Caco-2 (cell line): ENCODE data around the gene IMMP2L. TPM values are rescaled to one million over a fixed set of nuclear protein-coding genes. Genes with fewer than 3 reads are reported as not detected.
"Not testable (repeated sequence)": the region's sequence is repeated elsewhere in the genome, so short reads cannot be mapped to it uniquely, and the experiment has no call there.

Source experiments
- BruUV-seq: library from RNA; stranded (reverse); fragments of 400-500 nt; replicated peaks from 2 replicates; lab custom pipeline; 2021; lab: Mats Ljungman, UMichigan
- CTCF ChIA-PET: fragments of 300-600 bp; sonication (Branson Sonifier 250); formaldehyde crosslinking; loops from one replicate; lab custom pipeline; 2022; ENCODE audit warnings: antibody characterized with exemption; lab: Charles Lee
- POLR2A ChIA-PET: fragments of 300-600 bp; sonication (Branson Sonifier 250); formaldehyde crosslinking; loops from one replicate; lab custom pipeline; 2022; ENCODE audit warnings: antibody characterized with exemption; lab: Charles Lee
- DNase-seq, 2 experiments: peaks; one replicate each; pipeline versions ENCODE4 v3.0.0 to v3.0.0-alpha.2; 2020 to 2022
- H3K27me3 ChIP-seq: replicated peaks from 2 replicates; pipeline ENCODE4 v1.6.0; 2011; ENCODE audit warnings: low read length; ENCODE audit not compliant: control insufficient read depth, insufficient read depth
- H3K36me3 ChIP-seq: 2 replicates; pipeline ENCODE4 v1.5.1; 2011; ENCODE audit warnings: low read length; ENCODE audit not compliant: control insufficient read depth, insufficient read depth
- H3K4me1 ChIP-seq: fragments of 250-450 bp; sonication (Bioruptor Pico); 2 replicates; pipeline ENCODE4 v1.5.1; 2020; ENCODE audit warnings: mild to moderate bottlenecking
- H3K4me3 ChIP-seq: 2 replicates; pipeline ENCODE4 v1.5.1; 2011; ENCODE audit warnings: low read depth, mild to moderate bottlenecking, control low read depth, low read length
- H3K9me3 ChIP-seq: fragments of 250-450 bp; sonication (Bioruptor Pico); 2 replicates; pipeline ENCODE4 v1.5.1; 2020; ENCODE audit warnings: mild to moderate bottlenecking, moderate library complexity
- H3K27ac Mint-ChIP-seq: one replicate; pipeline ENCODE4 v1.8.0; 2022; ENCODE audit warnings: mixed read lengths; ENCODE audit not compliant: unreplicated experiment
- H3K27me3 Mint-ChIP-seq: one replicate; pipeline ENCODE4 v1.8.0; 2022; ENCODE audit warnings: mixed read lengths; ENCODE audit not compliant: insufficient read depth, unreplicated experiment
- H3K36me3 Mint-ChIP-seq: one replicate; pipeline ENCODE4 v1.8.0; 2022; ENCODE audit warnings: mild to moderate bottlenecking, mixed read lengths; ENCODE audit not compliant: insufficient read depth, unreplicated experiment
- H3K4me1 Mint-ChIP-seq: one replicate; pipeline ENCODE4 v1.8.0; 2022; ENCODE audit warnings: low read depth, mixed read lengths; ENCODE audit not compliant: unreplicated experiment
- H3K4me3 Mint-ChIP-seq: one replicate; pipeline ENCODE4 v1.8.0; 2022; ENCODE audit warnings: mild to moderate bottlenecking, moderate library complexity, mixed read lengths; ENCODE audit not compliant: unreplicated experiment
- H3K9me3 Mint-ChIP-seq: one replicate; pipeline ENCODE4 v1.8.0; 2022; ENCODE audit warnings: mixed read lengths; ENCODE audit not compliant: unreplicated experiment
- CTCF ChIP-seq, 2 experiments: fragments of 200-600 bp in 1 of 2; IDR thresholded peaks; 1 replicate in 1 of 2; 2 replicates in 1 of 2; pipeline versions ENCODE4 v1.5.1 to v1.8.0; 2011 to 2022; ENCODE audit warnings: antibody characterized with exemption in 1 of 2, control low read depth in 1 of 2, inconsistent platforms in 1 of 2, low read depth in 1 of 2, low read length in 1 of 2, mild to moderate bottlenecking in 1 of 2, moderate library complexity in 1 of 2; ENCODE audit not compliant: insufficient read depth in 1 of 2, severe bottlenecking in 1 of 2, unreplicated experiment in 1 of 2
- intact Hi-C: fragments of 100-400 bp; cut with micrococcal nuclease; formaldehyde crosslinking; loops from one replicate; pipeline ENCODE4 v1.10.0; 2022; ENCODE audit not compliant: unreplicated experiment
- total RNA-seq: library from RNA; stranded (reverse); gene quantifications from 2 replicates; pipeline ENCODE4 v1.2.3, GENCODE V29; 2022

IMMP2L gene
- total RNA-seq, 1 experiment from 2014 or later = 9.5 TPM

- H3K4me3 ChIP-seq = no peak overlapping the region
- no peak for DNase-seq
- TF ChIP-seq CTCF (IDR thresholded peaks at IDR 0.05; ENCODE audit: insufficient read depth in 1 of 2, low read depth in 1 of 2, low read length in 1 of 2, severe bottlenecking in 1 of 2, unreplicated experiment in 1 of 2) = no peak
- Mint-ChIP-seq H3K27me3 (no peaks in the 10 kb centered on the region), H3K36me3 (no peaks in the 10 kb centered on the region), H3K9me3 (no peaks in the 10 kb centered on the region), H3K4me1 (no peaks in the 10 kb centered on the region), H3K4me3 (no peak overlapping the region), H3K27ac (no peak overlapping the region)
- H3K9me3 ChIP-seq = no peaks in the 10 kb centered on the region
- ChIA-PET CTCF (no interaction called here), POLR2A (no interaction called here)
- H3K36me3 ChIP-seq = no peaks in the 10 kb centered on the region
- no peaks in the 10 kb centered on the region for H3K27me3 ChIP-seq
- no TSS peak for BruUV-seq
- no peaks in the 10 kb centered on the region for H3K4me1 ChIP-seq
- intact Hi-C loops = no loop called here
Observed at GRCh38 chr7:111324228-111324627, 238.1 kb downstream of the IMMP2L start.

GRCh38 chr7:111323670-111324069, 238.6 kb downstream of the IMMP2L start:
- H3K9me3 ChIP-seq, POLR2A ChIA-PET, H3K27me3 ChIP-seq, H3K9me3 Mint-ChIP-seq, H3K4me3 ChIP-seq, H3K4me1 Mint-ChIP-seq, H3K36me3 Mint-ChIP-seq, H3K36me3 ChIP-seq, H3K4me3 Mint-ChIP-seq, intact Hi-C loops, H3K4me1 ChIP-seq, CTCF ChIA-PET, BruUV-seq, H3K27me3 Mint-ChIP-seq, DNase-seq, H3K27ac Mint-ChIP-seq: not testable (repeated sequence)

GRCh38 chr7:111320133-111320532, 242.2 kb downstream of the IMMP2L start:
- no peaks in the 10 kb centered on the region for H3K9me3 Mint-ChIP-seq
- no peak overlapping the region for H3K27ac Mint-ChIP-seq
- H3K4me1 ChIP-seq = no peaks in the 10 kb centered on the region
- no peaks in the 10 kb centered on the region for H3K9me3 ChIP-seq
- intact Hi-C loops = no loop called here
- no peaks in the 10 kb centered on the region for H3K36me3 ChIP-seq
- BruUV-seq = no TSS peak
- ChIA-PET POLR2A (no interaction called here), CTCF (no interaction called here)
- H3K36me3 Mint-ChIP-seq = no peaks in the 10 kb centered on the region
- no peak for TF ChIP-seq CTCF (IDR thresholded peaks at IDR 0.05; ENCODE audit: insufficient read depth in 1 of 2, low read depth in 1 of 2, low read length in 1 of 2, severe bottlenecking in 1 of 2, unreplicated experiment in 1 of 2)
- H3K27me3 ChIP-seq = no peaks in the 10 kb centered on the region
- no peak for DNase-seq
- H3K4me3 ChIP-seq = no peak overlapping the region
- H3K4me3 Mint-ChIP-seq = no peak overlapping the region
- H3K27me3 Mint-ChIP-seq = no peaks in the 10 kb centered on the region
- no peaks in the 10 kb centered on the region for H3K4me1 Mint-ChIP-seq

GRCh38 chr7:111312966-111313365, 249.3 kb downstream of the IMMP2L start:
- H3K4me3 Mint-ChIP-seq = no peak overlapping the region
- TF ChIP-seq CTCF (IDR thresholded peaks at IDR 0.05; ENCODE audit: insufficient read depth in 1 of 2, low read depth in 1 of 2, low read length in 1 of 2, severe bottlenecking in 1 of 2, unreplicated experiment in 1 of 2) = peak in 1 of 2 experiments; percentile 4
- no peaks in the 10 kb centered on the region for H3K4me1 Mint-ChIP-seq
- CTCF ChIA-PET = no interaction called here
- H3K9me3 Mint-ChIP-seq = no peaks in the 10 kb centered on the region
- H3K36me3 ChIP-seq = no peaks in the 10 kb centered on the region
- H3K4me3 ChIP-seq = no peak overlapping the region
- DNase-seq = peak; percentile 18 to 34
- no peaks in the 10 kb centered on the region for H3K36me3 Mint-ChIP-seq
- POLR2A ChIA-PET = no interaction called here
- no peak overlapping the region for H3K27ac Mint-ChIP-seq
- H3K4me1 ChIP-seq = no peaks in the 10 kb centered on the region
- intact Hi-C loops = loop anchor here (1.0 to 5.0 kb wide), 2 partner anchors 173 to 424 kb away; no protein-coding TSS in a partner anchor
- H3K9me3 ChIP-seq = no peaks in the 10 kb centered on the region
- no TSS peak for BruUV-seq
- H3K27me3 Mint-ChIP-seq = no peaks in the 10 kb centered on the region
- no peaks in the 10 kb centered on the region for H3K27me3 ChIP-seq
